ENCODE measurements around the gene FCRL1. TPM values are rescaled to one million over a fixed set of nuclear protein-coding genes. Genes with fewer than 3 reads are reported as not detected.

Gene FCRL1
- total RNA-seq, 1 donor from 2014 or later: 138 TPM

- no peak for TF ChIP-seq CTCF (IDR thresholded peaks at IDR 0.05)
- Mint-ChIP-seq H3K9me3 (no peaks in the 10 kb centered on the region), H3K4me3 (no peak overlapping the region), H3K27ac (peak overlapping the region; percentile 60), H3K4me1 (peaks cover 40% of the 10 kb centered on the region), H3K27me3 (no peaks in the 10 kb centered on the region), H3K36me3 (ENCODE audit: low read depth) (peaks cover 84% of the 10 kb centered on the region)
- intact Hi-C loops (cut with micrococcal nuclease): no loop called here
- ChIA-PET CTCF (interaction anchor here (1.4 kb wide), 1 partner anchor 23 kb away, joined by 5 read pairs; no protein-coding TSS in a partner anchor), POLR2A (interaction anchor here (0.6 to 2.8 kb wide), 3 partner anchors 21 to 133 kb away, joined by 3 to 5 read pairs (median 3); no protein-coding TSS in a partner anchor)
- ATAC-seq (ENCODE audit: low read depth) (no peak), DNase-seq (no peak)
These were observed 71.6 kb downstream of the FCRL1 start for GRCh38 chr1:157748262-157748817.

Other genes starting within 250 kb of the FCRL1 start
- gene FCRL4, start 222.0 kb downstream of the FCRL1 start, total RNA-seq: 6.3 and 6.7 TPM in 2 replicates
- gene FCRL3, start 119.4 kb downstream of the FCRL1 start, total RNA-seq: 87.7 and 97.1 TPM in 2 replicates
- 48.0 and 51.6 TPM in 2 replicates for gene FCRL2, start 43.0 kb downstream of the FCRL1 start, total RNA-seq
- 0.20 TPM in 1 of 2 replicates, not detected in the other for gene CD5L, start 21.7 kb upstream of the FCRL1 start, total RNA-seq
- gene KIRREL1, start 173.5 kb upstream of the FCRL1 start, total RNA-seq: not detected in 2 replicates